GM19324 (cell line): ENCODE results near the gene MUSK.
"Not testable (repeated sequence)": the region's sequence is repeated elsewhere in the genome, so short reads cannot be mapped to it uniquely, and the experiment has no call there.

Experiments used
- ATAC-seq: cut with Tn5 transposase; IDR thresholded peaks from one replicate; pipeline ENCODE4 v1.9.1; 2021; ENCODE audit warnings: mild to moderate bottlenecking, moderate library complexity; ENCODE audit not compliant: unreplicated experiment, low FRiP score

Gene MUSK

DNA sequence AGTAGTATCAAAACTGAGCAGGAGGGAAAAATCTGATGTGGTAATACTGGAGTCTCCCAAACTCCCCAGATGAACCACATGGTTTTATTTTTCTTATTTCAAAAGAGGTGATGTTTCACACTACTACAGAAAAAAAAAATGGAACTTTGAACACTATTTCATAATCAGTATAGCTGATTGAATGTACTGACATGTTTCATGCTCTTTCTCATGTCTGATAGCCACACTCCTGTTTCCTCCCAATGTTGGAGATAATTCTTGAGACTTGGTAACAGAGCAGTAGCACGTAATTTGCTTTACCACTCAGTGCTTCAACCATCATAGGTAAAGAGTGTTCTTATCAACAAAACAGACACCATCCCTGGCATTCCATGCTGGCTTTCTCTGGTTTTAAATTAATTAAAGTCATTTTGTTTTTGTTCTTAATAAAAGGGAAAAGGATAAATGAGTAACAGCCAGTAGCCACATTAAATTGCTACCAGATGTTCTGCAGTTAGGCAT is 85.2 kb downstream of the MUSK start:
- no peak for ATAC-seq

DNA sequence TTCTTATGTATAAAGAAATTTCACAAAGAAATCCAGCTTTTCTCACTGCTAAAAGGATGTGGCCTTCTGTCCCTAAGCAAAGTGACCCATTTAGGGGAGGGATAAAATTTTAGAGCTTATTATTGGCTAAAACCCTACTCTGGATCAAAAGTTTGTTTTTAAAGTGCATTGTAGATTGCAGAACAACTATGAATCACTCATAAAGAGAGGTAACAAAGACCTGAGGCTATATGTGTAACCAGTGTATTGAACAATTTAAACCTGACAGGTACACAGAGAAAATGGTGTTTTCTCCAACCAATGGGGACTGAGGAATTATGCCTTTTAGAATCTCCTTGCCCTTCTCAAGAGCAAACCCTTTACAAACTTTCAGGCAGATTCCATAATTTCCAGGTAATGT is 86.6 kb downstream of the MUSK start:
- ATAC-seq: no peak

DNA sequence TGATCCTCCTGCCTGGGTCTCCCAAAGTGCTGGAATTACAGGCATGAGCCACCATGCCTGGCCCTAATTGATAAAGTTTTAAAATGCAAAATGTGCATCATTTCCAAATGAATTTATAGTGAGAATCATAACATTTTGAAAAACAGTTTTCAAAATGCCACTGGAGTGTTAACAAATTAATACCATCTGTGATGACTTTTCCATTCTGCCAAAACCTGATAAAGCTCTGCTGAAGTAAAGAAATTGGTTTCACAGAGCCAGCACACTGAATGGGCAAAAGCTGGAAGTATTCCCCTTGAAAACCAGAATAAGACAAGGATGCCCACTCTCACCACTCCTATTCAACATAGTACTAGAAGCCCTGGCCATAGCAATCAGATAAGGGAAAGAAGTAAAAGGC is 89.6 kb downstream of the MUSK start:
- ATAC-seq: no peak

DNA sequence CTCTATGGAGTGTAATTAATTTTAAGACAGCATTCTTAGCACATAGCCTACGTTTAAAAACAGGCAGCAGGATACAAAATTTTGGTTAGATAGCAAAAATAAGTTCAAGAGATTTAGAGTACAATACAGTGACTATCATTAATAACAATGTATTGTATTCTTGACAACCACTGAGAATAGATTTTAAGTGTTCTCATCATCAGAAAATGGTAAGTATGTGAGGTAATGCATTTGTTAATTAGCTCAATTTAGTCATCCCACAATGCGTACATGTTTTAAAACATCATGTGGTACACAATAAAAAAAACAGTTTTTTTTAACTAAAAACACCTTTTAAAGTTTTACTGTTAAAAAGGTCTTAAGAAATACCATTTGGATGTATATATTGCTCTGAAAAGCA is 94.2 kb downstream of the MUSK start:
- no peak for ATAC-seq

DNA sequence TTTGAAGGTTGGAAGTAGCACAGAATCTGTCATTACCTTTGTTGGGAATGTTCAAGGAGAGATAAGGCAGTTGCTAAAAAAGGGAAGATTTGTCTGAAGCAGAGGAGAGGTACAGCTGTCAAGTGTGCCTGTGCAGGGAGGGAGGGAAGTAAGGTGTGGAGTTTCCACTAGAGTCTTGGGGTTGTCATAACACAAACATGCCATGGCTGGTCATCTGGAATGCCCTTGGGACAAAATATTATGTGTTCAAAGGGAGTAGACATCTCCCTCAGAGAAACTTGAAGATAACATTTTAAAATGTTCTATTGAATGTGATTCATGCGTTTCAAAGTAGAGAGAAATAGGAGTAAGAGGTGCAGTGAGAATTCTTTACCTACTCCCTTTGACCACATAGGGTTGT is 95.0 kb downstream of the MUSK start:
- ATAC-seq: no peak

DNA sequence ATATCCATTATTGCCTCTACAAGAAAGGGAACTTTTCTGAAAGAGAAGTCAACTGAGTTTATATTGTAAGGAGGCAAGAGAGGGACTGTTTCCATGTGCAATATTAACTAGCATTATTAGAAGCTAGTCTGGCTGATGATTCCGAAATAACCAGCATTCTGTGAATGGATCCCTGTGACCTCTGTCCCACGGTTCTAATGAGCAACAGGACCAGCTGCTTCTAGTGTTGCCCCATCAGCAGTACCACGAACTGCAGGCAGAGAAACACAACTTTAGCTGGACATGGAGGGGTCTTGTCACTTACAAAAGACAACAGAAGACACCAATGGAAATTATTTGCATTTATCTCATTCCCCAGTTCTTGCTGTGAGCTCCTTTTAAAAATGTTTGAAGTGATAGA is 95.4 kb downstream of the MUSK start:
- ATAC-seq: no peak

DNA sequence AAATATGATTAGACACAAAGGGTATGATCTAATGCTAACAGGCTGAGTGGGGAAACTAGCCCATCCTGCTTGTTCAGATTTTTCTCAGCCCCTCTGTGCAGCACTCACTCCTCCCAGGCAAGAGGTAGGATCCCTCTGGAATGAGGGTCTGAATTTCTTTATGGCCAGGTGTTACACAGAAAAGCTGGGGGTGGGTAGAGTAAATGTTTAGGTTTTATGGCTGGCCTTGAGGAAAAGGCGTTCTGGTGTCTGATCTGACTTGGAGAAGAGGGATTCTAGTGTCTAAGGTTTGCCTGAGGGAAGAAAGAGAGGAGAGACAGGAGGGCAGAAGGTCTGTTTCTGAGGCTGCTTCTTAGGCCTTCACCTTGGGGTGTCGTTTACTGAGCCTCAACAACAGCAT is 97.3 kb downstream of the MUSK start:
- ATAC-seq: no peak

DNA sequence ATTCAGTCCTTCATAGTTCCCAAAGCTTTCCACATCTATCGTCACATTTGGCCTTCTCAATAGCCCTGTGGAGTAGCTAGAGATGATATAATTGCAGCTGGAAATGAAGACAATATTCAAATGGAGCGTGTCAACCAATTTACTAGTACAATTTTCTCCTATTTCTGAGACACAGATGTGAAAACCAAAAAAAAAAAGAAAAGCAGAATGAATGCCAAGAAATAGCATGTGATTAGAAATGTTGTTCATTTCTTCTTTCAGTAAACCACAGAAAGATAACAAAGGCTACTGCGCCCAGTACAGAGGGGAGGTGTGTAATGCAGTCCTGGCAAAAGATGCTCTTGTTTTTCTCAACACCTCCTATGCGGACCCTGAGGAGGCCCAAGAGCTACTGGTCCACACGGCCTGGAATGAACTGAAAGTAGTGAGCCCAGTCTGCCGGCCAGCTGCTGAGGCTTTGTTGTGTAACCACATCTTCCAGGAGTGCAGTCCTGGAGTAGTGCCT is 99.0 kb downstream of the MUSK start:
- no peak for ATAC-seq

DNA sequence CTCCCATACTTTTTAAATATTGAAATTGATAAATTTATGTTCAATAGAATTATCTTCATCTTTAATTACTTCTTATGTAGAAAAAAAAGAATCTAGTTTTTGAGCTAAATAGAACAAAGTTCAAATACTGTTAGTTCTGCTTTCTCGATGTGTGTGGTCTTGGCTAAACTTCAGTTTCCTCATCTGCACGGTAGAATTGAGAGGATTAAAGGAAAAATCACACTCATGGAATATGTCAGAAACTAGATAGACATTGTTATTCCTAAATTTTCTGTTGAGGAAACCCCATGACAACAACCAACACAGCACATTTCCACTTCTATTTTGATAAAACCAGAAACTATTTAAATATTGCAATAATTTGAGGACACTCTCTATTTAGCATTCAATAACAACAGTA is 100.3 kb downstream of the MUSK start:
- no peak for ATAC-seq

DNA sequence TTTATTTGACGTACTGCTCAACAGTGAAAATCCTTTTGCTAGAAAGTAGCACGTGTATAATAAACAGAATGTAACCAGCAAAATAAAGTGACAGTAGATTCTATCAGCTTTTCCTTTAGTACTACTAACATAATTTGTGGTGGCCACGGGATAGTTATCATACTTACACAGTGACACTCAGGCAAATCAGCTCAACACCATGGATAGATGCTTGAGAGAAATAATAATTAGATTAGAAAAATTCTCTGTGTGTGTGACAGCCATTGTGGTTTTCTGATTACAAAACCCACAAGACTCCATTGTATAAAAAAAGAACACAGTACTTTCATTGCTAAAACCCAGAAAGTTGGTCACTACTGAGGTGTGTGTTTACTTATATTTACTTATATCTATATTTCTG is 101.1 kb downstream of the MUSK start:
- no peak for ATAC-seq

DNA sequence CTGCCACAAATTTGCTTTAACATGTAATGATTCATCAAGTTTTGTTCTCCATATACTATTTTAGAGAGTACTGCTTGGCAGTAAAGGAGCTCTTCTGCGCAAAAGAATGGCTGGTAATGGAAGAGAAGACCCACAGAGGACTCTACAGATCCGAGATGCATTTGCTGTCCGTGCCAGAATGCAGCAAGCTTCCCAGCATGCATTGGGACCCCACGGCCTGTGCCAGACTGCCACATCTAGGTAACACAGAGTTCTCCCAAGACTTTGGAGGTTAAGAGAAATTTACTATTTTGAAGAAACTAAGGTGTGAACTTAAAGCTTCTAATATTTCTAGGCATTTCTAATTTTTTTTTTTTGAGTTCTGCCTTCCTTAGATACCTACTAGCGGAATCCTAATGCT is 107.1 kb downstream of the MUSK start:
- no peak for ATAC-seq

DNA sequence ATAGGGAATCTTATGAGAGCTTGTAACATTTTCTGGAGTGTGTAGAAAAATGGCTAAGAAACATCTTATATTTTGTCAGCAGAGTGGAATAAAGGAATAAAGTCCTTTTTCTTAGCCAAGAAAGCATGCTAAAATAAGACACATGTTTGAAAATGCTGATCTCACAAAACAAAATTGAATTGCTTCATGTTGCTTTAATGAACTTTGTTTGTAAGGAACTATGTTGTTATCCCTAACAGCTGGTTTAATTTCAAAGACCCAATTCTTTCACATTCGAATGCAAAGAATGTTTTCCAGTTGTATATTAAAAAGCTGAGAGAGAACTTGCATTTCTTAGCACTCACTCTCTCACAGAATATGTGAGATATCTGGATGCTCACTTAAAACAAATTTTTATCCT is 107.6 kb downstream of the MUSK start:
- no peak for ATAC-seq

DNA sequence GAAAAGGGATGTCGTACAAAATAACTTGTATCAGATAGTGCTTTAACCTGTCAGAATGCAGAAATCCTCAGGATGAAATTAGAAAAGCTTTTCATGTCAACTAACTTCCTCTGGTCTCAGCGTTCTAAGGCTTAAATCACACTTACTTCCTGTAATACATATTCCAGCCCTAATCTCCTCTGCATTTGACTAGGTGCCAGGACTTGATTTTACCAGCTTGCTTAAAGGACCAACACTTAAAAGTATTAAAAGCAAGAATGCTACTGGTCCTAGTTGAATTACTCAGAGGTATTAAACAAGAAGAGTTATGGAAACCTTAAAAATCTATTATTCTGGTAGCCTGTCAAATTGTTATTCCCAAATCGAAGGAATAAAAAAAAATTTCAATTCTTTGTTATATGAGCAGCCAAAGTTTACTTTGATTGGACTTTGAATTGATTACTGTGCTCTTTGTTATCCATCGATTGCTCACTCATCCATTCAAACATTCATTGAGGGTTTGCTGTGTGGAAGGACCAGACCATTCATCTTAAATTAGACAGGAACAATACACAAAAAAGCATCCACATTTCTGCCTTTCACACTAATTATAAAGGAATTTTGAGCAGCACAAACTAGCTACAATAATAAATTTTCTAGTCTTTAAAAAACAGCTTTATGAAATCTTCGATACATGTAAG is 108.7 kb downstream of the MUSK start:
- no peak for ATAC-seq

DNA sequence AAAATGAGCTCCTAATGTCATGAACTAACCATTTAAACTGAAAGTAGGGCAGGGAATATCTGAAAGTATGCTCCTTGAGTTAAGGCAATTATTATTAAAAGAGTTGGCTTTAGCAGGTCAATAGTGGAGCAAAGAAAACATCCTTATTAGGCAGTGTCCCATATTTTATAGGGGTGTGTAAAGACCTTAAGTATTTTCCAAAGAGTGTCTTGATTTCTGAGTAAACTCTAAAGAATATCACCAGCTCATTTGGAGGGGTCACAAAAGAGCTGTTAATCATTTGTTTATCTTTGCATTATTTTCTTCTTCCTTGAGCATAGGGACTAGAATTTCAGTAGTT is 109.3 kb downstream of the MUSK start:
- no peak for ATAC-seq

DNA sequence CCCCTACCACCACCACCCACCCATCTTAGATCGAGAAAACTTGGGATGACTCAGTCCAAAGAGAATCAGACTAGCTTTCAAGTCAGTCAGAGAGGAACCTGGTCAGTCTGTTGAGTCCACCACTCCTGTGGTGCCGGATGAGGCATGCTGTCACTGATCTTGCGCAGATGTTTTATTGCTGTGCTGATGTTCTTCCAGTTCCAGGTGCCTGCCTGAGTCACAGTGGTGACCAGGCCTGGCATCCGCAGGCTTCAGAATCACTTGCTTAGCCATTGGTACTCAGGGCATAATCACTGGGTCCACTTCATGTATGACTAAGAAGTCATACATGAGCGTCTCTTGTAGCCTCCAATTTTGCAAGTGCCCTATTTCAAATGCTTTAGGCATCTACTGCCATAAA is 114.1 kb downstream of the MUSK start:
- ATAC-seq: no peak

DNA sequence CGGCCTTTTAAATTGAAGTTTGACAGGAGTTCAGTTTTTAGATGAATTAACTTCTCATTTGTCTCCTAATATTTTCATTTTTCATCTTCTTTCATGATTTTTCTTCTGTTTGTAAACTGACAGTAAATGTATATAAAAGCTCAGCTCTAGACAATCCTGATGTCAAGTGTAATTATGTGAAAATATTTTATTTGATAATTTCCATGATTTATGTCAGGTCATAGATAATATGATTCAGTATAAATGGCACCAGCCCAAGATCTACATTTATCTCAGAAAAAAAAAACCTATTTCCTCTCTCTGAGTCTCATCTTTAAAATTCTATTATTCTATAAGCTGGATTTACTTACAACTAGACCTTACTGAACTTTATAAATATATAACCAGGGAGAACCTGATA is 115.7 kb downstream of the MUSK start:
- no peak for ATAC-seq

DNA sequence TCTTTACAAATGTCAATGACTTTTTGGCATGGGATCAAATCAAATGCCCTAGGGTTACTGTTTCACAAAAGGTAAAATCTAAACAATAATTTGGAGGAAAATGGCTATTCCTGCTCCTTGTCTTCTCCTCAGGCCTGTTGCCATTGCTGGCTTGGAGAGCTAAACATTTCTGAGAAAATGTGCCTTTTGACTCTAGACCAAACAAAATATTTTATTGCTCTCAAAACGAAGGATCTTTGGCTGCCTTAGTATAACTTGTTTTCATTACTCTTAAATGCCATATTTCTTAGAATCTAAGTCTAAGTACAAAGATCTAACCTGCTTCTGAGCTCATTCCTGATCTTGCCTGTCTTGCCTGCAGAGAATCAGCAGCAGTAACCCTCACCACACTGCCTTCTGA is 116.6 kb downstream of the MUSK start:
- ATAC-seq: no peak

DNA sequence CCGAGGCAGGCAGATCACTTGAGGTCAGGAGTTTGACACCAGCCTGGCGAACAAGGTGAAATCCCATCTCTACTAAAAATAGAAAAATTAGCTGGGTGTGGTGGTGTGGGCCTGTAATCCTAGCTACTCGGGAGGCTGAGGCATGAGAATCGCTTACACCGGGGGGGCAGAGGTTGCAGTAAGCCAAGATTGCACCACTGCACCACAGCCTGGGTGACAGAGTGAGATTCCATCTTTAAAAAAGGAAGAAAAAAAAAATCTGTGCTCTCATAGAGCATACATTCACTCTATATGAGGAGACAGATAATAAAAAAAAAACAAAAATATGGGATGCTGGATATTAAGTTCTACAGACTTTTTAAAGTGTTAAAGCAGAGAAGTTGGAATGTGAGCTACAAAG is 119.8 kb downstream of the MUSK start:
- not testable (repeated sequence) for ATAC-seq

DNA sequence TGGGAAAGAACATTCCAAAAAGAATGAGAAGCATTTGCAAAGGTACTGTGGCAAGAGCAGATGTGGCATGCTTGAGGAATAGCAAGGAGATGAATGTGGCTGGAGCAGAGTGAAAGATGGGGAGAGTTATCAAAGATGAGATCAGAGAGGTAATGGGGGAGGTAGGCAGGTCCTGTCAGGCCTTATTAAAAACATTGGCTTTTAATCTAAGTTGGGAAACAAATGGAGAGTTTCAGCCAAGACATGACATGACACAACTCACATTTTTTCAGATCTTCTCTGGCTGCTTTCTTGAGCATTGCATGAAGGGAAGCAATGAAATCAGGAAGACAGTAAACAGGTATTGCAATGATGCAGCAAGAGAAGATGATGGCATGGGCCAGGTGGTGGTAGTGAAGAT is 120.3 kb downstream of the MUSK start:
- no peak for ATAC-seq

DNA sequence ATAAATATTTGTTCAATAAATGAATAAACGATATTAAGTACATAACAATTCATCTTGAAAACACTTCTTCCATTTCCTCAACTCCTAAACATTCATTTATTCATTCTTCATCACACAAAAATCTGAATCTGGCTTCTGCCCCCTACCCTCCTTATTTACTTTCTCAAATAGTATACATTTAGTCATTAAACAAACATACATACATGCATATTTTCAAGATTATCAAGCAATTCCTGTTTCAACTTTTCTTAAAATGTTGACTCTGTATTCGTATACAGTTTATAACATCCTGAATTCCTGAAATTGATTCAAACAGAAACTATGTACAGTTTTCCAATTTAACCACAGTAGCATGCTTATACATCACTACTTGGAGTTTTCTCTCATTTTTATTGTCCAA is 129.0 kb downstream of the MUSK start:
- no peak for ATAC-seq

DNA sequence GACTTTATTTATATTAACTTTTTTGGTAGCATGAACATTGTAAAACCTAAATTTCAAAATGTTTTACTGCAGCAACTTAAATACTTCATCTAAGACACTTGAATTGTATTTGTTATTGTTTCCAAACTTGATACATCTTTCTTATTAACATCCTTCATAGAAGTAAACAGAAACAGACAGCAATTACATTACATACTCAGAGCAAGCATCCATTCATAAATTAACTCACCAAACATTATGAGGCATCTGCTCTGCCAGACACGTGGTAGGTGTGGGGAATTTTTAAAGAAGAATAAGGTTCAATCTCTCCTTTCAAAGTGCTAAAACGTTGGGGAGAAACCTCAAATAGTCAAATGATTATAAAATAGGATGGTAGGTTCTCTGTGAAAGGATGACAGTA is 130.8 kb downstream of the MUSK start:
- no peak for ATAC-seq

DNA sequence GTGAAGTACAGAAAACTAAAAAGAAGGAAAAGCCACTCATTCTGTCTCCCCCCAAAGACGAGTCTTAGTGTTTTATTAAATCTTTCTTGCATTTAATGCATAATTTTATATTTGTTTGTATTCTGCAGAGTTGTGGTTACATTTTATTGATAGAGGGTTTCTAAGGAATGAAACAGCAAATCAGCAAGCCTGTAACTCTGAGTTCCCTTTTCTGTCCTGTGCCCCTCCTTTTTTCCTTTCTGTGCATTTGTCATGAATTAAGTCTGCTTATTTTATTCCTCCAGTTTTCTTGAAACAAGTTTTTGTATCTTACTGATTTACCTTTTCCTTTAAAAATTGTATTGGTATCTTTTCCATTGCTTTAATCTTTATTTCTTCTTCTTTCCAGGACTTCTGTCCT is 132.8 kb downstream of the MUSK start:
- no peak for ATAC-seq
